ENCODE results near the gene SLC22A2.

The SLC22A2 gene

DNA sequence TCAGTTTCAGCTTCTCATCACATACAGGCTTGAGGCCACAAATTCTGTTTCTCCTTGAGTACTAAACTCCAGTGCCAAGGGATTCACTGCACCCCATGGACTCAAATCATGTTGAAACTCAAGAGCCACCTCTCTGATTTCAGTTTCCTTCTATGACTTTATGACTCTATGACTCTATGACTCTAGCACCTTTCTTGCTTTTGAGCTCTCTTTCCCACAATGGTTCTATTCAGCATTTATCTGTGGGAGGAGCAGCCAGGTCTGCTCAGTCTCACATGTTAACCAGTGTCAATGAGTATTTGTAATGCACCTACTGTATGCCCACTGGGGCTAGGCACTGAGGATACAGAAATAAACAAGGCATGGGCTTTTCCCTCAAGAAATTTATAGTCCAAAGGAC lies 14.6 kb upstream of the SLC22A2 start:
- no peak for DNase-seq

DNA sequence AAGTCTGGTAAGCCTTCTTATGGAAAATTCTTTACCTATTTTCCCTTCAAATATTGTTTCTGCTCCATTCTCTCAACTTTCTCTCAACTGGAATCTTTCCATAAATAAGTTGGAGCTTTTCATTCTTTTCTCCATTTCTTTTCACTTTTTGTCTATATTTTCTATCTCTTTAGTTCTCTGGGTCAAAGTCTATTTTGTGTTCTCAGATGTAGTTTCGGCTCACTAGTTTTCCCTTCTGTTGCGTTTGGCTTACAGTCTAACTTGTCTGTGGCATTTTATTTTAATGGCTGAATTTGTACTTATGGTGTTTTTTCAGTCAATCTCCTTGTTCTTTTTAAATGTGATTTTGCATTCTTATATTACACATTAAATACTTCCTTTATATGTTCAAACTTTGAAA lies 14.1 kb upstream of the SLC22A2 start:
- DNase-seq = no peak

DNA sequence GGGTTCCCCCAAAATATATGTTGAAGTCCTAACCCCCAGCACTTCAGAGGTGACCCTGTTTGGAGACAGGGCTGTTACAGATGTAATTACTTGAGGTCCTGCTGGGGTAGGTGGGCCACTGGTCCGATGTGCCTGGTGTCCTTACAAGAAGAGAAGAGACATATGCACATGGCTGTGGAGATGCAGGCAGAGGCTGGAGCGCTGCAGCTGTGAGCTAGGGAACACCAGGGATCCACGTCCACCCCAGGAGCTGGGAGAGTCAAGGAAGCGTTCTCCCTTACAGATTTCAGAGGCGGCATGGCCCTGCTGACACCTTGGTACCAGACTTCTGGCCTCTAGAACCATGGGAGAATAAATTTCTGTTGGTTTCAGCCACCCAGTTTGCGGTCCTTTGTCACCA lies 11.7 kb upstream of the SLC22A2 start:
- DNase-seq = no peak

DNA sequence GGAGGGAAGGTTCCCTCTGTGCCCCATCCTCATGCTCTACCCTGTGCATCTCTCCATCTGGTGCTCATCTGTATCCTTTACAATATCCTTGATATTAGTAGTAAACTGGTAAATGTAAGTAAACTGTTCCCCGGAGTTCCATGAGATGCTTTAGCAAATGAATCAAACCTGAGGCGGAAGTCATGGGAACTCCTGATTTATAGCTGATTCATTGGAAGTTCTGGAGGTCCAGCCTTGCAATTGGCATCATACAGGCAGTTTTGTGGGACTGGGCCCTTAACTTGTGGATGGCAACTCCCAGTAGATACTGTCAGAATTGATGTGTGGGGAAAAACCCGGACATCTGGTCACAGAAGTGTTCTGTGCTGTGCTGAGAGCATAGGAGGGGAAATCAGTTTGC lies 11.2 kb upstream of the SLC22A2 start:
- DNase-seq = no peak

DNA sequence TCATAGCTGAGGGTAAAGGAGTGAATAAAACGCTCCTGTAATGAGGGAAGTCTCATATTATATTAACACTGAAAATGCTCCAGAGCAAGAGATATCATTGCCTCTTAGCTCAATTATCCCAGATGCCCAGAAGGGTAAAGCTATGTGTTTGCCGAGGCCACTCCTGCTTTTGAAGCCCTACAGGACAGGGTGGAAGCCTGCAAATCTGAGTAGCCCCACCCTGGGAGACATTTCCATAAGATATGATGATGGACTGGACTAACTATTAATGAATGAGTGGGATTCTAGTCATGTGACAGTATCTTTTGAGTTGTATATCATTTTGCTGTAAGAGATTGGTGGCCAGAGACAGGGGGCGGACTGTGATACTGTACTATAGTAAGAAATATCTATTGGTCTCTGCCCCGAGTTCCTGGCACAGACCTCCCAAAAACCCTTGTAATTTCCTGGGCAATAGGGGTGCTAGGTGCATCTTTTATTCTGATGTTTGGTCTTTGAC lies 10.5 kb upstream of the SLC22A2 start:
- no peak for DNase-seq

DNA sequence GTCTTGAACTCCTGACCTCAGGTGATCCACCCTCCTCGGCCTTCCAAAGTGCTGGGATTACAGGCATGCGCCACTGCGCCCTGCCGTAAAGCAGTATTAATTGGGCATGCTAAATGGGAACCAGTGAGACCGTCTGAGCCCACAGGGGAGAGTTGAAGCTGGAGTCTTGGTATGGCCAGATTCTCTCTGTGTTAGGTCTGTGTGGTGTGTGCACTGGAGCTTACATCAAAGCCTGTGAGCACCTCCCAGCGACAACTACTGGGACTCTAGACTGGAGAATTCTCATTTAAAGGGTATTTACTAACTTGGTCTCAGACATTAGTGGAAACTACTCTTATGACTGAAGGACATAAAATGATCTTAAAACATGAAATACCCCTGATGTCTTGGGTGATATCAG lies 8.5 kb upstream of the SLC22A2 start:
- no peak for DNase-seq

DNA sequence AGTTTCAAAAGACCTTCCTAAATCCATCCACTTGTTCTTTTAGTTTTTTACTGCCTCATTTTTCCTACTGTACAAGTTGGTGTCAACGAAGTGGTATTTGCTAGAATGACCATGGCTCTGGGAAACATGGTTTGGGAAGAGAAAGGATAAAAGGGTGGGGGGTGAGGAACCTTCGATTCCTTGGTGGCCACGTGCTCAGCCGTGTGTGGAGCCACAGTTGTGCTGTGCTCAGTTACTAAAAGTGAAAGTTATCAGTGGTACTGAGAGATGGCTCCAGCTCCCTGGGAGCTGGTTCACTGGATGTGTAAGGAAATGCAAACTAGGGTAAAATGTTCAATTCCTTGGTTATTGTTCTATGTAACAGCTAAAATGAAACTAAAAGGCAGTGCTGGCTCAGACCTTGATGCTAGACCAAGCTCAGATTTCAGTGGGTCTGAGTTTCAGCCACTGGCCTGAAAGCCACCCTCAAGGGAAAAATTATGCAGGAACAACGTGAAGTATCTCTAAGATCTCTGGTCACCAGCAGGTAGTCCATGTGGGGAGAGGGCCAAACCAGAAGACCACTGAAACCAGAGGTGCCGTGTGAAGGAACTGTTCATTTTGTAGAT lies 7.4 kb upstream of the SLC22A2 start:
- no peak for DNase-seq

DNA sequence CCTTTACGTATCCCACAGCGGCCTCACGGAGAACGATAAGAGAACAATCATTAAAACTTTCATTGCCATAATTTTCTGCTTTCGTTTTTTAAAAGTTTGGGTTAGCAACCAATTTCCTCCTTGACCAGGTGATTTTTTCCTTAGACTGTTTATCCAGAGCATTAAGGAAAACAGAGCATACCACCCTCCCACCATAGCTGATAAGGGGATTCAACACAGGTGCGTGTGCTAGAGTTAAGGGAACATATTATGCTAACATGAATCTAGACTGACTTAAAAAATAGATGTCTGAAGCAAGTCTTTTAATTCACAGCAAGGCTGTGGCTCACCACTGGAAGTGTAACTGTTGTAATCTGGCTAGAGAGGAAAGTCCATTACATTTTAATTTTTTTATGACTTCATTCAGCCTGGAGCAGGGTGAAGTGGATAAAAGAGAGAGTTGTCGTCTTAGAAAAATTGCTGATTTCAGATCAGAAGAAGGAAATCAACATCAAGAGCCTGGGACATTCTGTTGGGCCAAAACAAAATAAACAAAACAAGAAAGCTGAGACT lies 5.5 kb upstream of the SLC22A2 start:
- DNase-seq = no peak

DNA sequence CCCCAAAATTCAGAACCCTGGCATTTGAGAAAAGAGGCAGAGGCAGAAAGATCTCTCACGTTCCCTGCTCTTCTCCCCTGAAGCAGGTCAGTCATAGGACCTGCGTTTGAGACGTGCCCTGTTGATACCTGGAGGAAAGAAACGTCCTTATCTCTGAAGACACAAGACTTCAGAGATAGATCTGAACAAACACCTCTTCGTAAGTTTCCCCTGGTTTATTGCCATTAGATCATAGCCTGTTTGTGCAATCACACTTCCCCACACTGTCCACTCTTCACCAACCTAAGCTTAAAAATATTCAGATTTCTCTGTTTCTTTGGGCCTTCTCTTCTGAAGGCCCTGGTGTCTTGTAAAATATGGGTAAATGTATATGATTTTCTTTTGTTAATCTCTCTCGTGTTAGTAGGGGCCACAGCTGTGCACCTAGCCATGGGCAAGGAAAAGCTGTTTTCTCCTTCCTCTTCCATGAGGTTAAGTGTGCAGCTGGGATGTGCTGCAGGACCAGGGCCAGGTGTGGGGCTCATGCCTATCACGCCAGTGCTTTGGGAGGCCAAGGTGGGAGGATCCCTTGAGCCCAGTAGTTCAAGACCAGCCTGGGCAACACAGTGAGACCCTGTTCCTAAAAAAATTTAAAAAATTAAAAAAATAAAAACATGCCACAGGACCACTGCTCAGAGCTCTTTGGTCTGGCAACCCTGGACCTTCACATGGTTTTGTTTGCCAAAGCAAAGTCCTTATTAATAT lies 4.7 kb upstream of the SLC22A2 start:
- no peak for DNase-seq

DNA sequence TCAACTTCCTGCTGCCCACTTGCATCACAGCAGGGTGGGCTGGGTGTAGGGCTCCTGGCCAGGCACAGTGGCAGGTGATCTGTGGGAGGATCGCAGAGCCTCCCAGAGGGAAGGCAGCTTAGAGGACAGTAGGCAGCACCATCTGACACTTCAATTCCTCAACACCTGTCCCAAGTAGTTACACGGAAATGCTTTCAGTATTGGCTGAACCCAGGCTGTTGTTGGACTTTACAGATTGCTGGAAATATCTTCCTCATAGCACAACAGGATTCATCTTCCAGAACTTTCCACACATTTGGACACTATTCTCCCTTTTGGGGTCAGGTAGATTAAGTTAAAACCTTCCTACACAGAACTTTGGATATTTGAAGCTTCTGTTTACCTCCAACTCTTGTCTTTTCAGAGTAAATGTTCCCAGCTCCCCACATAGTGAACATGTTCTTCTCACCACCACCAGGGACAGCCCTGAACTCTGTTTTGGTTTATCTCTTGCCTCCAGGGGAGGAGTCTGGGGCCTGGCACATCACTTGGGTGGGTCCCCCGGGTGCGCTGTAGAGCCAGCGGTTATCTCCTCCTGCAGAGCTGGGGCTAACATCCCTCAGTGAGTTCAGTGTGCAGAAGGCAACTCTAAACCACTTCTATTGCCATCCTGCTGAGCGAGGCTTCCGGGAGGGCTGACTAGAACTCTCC lies 3.5 kb upstream of the SLC22A2 start:
- no peak for DNase-seq

DNA sequence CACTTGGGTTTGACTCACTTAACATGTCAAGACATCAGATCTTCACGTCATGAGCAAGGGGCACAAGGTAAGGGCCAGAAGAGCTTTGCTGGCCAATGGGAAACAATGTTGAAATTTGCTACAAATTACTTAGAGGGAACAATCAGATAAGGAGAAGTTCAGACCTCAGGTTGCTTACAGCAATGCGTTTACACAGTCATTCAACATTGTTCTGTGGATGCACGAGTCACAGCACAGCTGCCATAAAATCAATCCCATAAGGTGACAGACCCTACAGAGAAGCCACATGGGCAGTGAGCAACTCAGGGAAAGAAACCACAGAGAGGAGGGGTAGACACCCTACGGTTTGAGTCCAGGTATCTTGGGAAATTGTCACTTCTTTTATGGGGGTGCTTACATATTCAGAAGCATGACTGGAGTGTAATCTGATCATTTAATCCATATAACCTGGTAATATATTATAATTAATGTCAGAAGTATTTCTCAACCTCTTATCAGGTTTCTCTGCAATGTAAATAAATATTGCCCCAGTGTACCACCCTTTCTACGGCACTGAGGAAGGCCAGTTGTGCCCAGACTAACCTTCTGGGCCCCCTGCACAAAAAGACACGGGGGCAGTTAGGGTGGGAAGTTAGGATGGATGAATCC lies 2.3 kb upstream of the SLC22A2 start:
- DNase-seq = no peak

DNA sequence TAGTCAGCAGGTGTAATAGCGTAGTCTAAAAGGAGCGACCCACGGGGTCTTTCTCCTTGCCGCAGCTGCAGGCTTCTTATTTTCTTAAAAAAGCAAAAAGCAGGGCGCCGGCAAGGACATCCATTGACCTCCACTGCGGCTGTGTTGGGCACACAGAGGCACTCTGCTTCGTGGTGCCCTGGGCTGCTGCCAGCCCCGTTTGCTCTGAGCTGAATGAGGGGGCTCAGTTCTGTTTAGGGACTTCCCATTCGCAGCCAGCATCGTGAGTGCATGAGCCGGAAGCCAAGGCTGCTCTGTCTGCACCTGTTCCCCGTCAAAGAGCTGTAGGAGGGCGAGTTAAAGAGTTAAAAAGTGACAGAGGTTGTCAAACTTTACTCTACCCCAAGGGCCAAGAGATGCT lies 1.7 kb upstream of the SLC22A2 start:
- DNase-seq = no peak

DNA sequence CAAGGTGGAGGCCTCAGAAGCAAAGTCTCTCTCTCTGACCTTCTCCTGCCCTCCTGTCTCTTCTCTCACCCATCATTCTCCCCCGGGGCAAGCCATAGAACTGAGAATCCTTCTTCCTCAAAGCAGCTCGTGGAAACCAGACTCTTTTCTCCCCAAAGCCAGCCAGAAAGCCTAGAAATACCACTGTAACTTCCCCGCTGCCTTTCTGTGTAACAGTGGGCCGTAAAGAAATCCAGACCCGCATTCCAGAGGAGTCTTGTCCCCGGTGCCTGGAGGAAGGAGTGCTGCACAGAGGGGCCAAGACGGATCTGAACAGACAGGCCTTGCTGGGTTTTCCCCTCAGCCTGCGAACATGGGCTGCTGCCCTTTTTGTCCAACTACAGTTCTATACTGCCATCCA lies 977 bp upstream of the SLC22A2 start:
- no peak for DNase-seq

DNA sequence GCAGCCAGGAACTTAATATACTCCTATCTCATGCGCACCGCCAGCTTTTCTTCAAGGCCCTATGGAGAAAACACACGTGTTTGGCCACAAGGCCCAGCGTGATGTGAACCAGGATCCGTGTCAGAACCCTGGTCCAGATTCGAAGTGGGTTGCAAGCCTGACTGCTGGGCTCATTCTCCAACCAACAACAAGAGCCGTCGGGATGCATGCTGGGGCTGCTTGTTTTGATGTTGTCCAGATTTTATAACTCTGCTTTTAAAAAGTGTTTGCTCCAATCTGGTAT lies 463 bp upstream of the SLC22A2 start:
- DNase-seq = no peak

DNA sequence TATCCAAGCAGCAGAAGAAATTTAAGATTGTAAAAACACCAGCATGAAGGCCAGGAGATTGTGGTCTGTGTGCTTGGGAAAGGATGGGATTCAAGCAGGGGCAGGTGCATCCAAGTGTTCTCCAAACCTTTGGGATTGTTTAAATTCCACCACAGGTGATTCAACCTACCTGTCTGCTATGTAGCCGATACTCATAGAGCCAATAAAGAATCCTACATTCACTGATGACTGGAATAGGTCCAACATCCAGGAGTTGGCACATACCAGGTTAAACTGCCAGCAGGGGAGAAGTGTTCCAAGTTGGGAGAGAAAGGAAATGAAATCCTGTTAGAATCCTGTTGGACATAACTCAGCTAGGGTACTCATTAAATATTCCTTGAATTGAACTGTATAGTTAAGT lies 2.2 kb downstream of the SLC22A2 start:
- DNase-seq = no peak

DNA sequence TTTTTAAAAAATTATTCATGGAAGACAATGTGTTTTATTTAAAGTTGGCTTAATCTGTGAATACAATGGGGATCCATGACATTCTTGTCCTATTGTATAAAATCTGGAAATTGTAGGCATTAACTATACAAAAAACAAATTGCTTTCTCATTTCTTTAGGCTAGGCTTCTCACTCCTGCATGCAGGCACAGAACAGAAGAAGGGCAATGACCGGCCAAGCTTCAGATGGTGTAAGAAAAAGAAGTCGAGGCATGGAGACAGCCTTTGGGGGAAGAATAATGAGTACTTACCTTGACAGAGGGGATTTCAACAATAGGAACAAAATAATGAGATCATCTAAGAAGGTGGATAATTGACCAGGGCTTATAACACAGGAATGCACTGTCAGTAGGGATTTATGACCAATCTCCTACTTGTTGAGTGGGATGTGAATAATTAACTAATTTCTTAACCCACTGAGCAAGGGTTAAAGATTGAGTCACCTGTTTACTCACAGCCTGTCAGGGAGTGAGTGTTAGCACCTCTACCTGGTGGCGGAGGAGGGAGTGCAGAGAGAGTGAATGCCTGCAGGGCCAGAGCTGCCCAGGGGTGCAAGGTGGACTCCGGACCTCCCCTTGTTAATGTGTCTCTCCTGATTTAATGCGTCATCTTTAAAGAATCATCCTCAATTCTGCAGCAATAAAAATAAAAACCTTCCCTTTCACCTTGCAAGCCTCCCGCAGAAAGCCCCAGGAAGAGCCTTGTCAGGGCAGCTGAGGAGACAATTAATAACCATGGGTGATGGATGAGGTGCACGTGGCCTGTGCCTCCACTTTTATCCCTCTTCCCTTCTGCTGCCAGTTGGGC lies 3.9 kb downstream of the SLC22A2 start:
- DNase-seq = no peak

DNA sequence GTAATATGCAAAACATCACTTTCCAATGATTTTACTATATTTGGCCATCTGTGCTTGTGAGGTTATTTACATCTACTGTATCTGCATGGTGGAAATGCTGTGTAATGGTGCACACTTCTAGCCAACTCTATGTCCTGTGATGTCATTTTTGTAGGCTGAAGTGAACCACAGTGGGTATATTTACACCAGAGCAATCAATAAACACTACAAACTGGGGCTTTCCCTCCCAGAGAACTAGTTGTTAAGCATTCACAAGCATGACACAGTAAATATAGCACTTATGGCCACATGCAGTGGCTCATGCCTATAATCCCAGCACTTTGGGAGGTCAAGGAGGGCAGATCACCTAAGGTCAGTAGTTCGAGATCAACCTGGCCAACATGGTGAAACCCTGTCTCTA lies 4.9 kb downstream of the SLC22A2 start:
- DNase-seq = no peak

DNA sequence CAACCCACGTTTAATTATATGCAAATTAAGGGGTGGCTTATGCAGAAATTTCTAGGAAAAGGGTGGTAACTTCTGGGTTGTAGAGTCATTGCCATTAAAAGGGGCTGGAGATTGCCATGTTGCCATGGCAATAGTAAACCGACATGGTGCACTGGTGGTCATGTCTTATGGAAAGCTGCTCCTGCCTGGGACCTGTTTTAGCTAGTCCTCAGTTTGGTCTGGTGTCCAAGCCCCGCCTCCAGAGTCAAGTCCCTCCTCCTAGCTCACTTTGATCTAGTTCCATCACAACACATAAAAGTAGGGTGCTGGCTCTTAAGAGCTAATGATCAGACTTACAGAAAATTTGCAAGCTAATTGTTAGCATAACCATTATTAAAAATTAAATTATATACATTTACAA lies 5.3 kb downstream of the SLC22A2 start:
- DNase-seq = no peak

DNA sequence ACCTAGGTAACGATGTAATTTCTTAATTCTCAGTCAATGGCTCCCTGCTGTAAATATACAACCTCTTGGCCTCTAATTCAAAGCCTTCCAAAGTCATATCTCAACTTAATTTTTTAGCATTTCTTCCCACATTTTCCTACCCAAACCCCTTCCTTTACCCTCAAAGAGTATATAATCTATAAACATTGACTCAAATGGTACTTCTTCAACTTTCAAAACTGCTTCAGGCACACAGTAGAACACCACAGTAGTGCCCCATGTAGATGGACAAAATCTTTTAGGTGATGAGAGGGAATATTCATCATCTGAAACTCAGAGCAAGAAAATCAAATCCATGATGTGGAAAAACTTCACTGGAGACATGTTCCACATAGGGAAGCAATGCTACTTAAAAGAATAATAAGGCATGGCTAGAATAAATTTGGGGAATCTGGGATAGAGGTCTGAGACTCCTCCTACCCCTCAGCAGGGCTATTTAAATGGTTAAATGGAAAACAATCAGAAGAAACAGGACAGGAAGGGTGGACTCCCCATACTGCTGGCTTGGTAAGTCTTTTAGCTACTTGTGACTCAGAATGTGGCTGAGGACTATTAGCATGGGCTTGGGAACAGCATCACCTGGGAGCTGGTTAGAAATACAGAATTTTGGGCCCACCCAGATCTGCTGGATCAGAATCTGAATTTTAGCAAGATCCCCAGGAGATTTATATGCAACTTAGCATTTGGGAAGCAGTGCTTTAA lies 6.4 kb downstream of the SLC22A2 start:
- DNase-seq = no peak

DNA sequence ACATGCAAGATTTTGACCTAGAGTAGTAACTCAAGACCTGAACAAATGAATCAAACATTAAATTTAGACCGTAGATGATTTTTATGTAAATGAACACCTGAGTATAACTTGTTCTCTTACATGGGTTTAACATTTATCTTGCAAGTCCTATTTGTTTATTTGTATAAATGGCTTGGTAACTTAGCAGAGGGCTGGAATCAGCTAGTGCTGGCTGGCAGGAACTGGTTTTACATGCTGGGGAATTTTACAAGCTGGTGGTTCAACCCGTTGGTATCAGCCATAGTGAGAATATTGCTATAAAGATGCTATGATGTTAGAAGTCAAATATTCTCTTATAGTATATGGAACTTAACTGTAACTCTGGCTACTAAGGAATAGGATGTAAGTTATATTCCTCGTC lies 8.9 kb downstream of the SLC22A2 start:
- no peak for DNase-seq

DNA sequence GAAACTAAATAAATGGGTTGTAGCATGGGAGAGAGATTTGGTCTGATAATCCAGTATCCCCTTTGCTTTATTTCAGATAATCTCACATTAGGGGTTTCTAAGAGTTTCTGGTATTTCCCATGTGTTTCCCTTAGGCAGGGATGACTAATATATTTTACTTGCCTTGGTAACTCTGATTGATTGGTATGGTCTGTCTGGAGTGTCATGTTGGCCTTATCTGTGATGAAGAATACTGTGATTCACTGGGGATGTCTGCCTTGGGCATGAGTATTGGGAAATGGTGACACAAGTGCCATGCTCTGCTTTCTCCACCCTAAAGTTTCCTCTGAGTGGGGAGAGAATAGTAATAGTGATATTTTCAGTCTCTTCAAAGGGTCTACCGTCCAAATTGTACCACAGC lies 10.1 kb downstream of the SLC22A2 start:
- DNase-seq = no peak

DNA sequence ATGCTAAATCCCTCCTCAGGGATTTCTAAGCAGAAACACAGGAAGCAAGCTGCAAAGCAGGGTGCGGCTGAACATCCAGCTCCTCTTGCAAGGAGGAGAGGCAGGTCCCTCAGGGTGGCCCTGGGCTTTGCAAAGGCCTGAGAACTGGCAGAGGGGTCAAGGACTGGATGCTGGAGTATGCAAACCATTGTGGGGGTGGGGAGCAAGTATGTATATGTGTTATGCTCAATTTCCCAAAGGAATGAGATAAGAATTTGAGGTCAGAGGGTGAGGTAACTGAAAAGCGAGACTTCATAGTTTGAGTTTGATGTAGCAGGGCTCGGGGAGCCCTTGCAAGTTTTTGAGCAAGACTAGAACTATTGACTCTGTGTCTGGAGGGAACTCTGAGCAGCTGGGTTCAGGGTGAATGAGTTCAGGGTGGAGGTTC lies 11.2 kb downstream of the SLC22A2 start:
- DNase-seq = no peak
